ENCODE results near the gene LENG1.

The LENG1 gene

DNA sequence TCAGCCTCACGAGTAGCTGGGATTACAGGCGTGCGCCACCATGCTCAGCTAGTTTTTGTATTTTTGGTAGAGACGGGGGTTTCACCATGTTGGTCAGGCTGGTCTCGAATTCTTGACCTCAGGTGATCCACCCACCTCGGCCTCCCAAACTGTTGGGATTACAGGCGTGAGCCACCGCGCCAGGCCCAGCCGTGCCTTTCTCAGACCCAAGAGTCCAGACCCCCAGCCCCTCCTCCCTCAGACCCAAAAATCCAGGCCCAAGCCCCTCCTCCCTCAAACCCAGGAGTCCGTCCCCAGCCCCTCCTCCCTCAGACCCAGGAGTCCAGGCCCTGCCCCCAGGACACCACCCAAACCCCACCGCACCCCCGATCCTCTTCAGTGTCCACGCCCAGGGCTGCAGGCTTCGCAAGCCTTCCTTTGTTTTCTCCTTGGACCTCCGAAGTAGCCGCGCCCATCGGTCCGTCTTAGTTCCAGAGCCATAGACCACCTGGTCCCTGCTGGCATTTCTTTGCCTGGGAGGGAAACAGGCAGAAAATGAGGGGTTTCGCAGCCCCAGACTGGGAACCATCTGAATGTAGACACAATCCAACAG is 9.7 kb upstream of the LENG1 start:
- TF ChIP-seq, protein P1, sequence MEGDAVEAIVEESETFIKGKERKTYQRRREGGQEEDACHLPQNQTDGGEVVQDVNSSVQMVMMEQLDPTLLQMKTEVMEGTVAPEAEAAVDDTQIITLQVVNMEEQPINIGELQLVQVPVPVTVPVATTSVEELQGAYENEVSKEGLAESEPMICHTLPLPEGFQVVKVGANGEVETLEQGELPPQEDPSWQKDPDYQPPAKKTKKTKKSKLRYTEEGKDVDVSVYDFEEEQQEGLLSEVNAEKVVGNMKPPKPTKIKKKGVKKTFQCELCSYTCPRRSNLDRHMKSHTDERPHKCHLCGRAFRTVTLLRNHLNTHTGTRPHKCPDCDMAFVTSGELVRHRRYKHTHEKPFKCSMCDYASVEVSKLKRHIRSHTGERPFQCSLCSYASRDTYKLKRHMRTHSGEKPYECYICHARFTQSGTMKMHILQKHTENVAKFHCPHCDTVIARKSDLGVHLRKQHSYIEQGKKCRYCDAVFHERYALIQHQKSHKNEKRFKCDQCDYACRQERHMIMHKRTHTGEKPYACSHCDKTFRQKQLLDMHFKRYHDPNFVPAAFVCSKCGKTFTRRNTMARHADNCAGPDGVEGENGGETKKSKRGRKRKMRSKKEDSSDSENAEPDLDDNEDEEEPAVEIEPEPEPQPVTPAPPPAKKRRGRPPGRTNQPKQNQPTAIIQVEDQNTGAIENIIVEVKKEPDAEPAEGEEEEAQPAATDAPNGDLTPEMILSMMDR (IDR thresholded peaks at IDR 0.05), result no peak
- no peak for TF ChIP-seq ZFX (IDR thresholded peaks at IDR 0.05; ENCODE audit: borderline replicate concordance)
- H3K27ac ChIP-seq, result no peak overlapping the region

DNA sequence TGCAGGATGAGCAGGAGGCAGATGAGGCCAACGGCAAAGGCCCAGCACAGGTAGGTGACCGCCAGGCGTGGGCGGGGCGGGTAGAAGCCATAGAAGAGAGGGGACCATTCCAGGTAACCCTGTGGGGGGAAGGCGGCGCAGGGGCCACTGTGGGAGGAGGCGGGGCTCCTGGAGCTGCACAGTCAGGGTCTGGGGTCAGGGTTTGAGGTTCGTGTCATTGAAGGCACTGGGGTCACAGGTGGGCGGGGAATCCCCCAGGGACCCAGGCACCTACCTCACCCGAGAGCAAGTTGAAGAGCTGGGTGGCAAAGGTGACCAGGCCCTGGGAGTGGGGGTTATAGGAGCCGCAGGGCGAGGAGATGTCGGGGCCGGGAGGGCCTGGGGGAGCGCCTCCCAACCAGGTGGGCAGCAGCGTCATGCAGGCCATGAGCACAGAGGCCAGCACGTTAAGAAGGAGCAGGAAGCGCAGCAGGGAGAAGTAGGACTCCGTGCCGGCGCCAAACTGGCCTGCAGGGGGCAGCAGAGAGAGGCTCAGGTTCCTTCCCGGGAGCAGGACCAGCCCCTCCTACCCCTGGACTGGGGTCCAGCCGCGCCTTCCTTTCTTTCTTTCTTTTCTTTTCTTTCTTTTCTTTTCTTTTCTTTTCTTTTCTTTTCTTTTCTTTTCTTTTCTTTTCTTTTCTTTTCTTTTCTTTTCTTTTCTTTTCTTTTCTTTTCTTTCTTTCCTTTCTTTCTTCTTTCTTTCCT is 8.8 kb upstream of the LENG1 start:
- H3K27ac ChIP-seq, result no peak overlapping the region
- TF ChIP-seq, protein P1 (IDR thresholded peaks at IDR 0.05), result peak; percentile 92
- no peak for TF ChIP-seq ZFX (IDR thresholded peaks at IDR 0.05; ENCODE audit: borderline replicate concordance)

DNA sequence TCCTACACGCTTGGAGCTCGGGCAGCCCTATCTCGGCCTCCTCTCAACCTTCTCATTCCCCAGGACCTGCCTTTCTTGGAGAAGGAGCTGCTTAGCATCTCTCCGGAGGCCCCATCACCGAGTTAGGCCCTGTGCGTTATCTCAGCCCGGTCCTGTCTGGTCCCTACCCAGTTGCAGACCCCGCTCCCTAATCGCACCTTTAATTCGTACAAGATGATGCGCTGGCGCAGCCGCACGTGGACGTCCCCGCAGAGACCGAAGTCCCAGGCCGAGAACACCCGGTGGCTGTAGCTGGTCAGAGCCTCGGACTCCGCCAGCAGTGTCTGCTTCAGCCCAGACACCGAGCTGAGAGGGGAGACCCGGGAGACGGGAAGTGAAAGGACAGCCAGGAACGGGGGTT is 5.7 kb upstream of the LENG1 start:
- peak overlapping the region; percentile 97 for H3K27ac ChIP-seq
- TF ChIP-seq, protein P1 (IDR thresholded peaks at IDR 0.05), result no peak
- TF ChIP-seq ZFX (IDR thresholded peaks at IDR 0.05; ENCODE audit: borderline replicate concordance), result no peak

DNA sequence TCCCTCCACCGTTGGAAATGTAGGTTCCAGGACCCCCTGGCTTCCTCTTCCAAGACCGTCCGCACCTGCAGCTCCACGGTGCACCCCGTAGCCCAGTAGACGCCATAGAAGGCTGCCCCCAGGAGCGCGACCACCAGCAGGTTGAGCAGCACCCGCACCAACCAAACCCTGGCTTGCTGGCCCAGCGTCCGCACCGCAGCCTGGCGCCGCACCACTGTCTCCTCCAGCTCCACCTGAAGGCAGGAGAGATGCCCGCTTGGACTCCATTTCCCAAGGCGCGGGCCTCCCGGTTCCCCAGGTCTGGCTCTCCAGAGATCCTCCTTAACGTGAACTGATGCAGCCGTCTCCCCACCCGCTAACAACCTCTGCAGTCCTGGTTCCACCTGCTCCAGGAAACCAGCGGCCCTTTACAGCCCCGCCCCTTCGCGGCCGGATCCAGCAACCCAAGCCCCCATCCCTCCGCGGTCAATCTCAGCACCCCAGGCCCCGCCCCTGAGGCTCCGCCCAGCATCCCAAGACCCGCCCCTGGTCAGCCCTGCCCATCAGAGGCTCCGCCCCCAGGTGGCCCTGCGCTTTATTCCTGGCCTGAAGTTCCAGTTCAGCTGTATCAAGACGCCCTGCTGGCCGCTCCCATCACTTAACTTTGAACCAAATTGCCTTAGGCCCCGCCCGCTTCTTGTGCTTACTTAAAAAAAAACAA is 5.0 kb upstream of the LENG1 start:
- peak overlapping the region; percentile 97 for H3K27ac ChIP-seq
- no peak for TF ChIP-seq ZFX (IDR thresholded peaks at IDR 0.05; ENCODE audit: borderline replicate concordance)
- TF ChIP-seq, protein P1 (IDR thresholded peaks at IDR 0.05), result peak; percentile 18

DNA sequence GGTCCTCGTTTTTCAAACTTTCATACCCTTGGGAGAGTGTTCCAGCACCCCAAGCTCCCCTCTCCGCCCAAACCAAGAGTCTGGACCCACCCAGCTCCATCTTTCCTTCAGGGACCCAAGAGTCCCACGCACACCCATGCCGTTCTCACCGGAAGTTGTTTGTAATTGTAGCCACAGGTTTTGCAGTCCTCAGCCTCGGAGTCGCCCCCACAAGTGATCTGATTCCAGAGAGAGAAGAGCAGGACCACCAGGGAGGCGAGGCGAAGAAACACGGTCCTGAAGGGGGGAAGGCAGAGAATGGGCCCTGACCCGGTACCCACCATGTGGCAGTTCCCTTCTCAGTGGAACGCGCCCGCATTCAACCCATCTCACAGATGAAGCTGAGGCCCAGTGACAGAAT is 3.4 kb upstream of the LENG1 start:
- H3K27ac ChIP-seq, result peak overlapping the region; percentile 97
- TF ChIP-seq ZFX (IDR thresholded peaks at IDR 0.05; ENCODE audit: borderline replicate concordance), result no peak

DNA sequence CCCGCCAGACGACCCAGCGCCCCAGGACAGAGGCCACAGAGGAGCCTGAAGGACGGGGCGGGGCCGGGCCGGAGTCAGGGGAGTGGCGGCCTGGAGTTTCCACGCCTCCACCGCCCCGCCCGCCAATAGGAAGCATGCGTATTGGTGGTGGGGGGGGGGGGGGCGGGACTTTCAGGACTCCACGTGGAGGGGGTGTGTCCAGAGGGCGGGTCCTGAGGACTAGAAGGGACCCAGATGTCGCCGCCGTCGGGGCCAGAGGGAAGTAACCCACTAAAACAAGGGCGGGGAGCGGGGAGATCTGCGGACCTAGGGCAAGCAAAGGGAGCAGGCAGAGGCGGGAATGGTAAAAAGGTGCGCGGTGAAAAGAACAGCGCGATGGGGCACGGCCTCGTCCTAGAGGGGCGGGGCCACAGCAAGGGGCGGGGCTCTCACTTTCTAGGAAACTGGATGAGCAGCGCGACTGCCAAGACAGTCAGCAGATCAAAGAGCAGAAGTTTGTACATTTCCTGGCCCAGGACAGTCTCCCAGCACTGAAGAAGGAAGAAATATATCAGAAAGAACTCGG is 2.8 kb upstream of the LENG1 start:
- TF ChIP-seq, protein P1 (IDR thresholded peaks at IDR 0.05), result no peak
- H3K27ac ChIP-seq, result peak overlapping the region; percentile 97

DNA sequence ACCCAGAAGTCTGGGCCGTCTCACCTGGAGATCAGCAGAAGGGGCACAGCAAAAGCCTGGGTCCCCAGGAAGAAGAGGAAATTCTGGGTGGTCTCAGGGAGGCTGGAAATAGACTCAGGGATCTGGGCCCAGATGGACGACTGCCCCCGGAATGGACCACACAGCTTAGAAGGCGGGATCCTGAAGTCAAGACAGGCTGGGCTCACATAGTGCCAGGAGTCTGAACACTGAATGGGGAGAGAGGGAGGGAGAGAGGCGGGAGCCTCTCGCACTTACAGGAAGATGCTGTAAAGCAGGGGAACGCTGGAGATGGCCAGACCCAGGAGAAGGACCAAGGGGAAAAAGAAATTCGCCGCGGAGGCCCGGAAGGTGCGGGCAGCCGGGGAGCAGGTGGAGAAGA is 1.3 kb upstream of the LENG1 start:
- peak overlapping the region; percentile 97 for H3K27ac ChIP-seq
- TF ChIP-seq ZFX (IDR thresholded peaks at IDR 0.05; ENCODE audit: borderline replicate concordance), result no peak
- TF ChIP-seq, protein P1 (IDR thresholded peaks at IDR 0.05), result no peak
